Activated naive CD8-positive, alpha-beta T cell treated with anti-CD3 and anti-CD28 coated beads, Interleukin-2, amount 50 U/mL, for 24 hours (primary cell): ENCODE measurements around the gene LCNL1.

ENCODE experiments used
- ATAC-seq: fragments of 150-1000 bp; cut with Tn5 transposase; one replicate; pipeline ENCODE4 v1.10.0; 2021
- DNase-seq: peaks from one replicate; pipeline ENCODE4 v3.0.0; 2021
- H3K27ac Mint-ChIP-seq: one replicate; pipeline ENCODE4 v1.8.0; 2021; ENCODE audit warnings: mild to moderate bottlenecking, mixed read lengths
- H3K27me3 Mint-ChIP-seq: one replicate; pipeline ENCODE4 v1.8.0; 2021; ENCODE audit warnings: mixed read lengths
- H3K36me3 Mint-ChIP-seq: one replicate; pipeline ENCODE4 v1.8.0; 2021; ENCODE audit warnings: low read depth, mixed read lengths
- H3K4me1 Mint-ChIP-seq: one replicate; pipeline ENCODE4 v1.8.0; 2021; ENCODE audit warnings: mixed read lengths
- H3K4me3 Mint-ChIP-seq: one replicate; pipeline ENCODE4 v1.8.0; 2021; ENCODE audit warnings: mild to moderate bottlenecking, moderate library complexity, mixed read lengths
- H3K9me3 Mint-ChIP-seq: one replicate; pipeline ENCODE4 v1.8.0; 2021; ENCODE audit warnings: mixed read lengths

Gene LCNL1

DNA sequence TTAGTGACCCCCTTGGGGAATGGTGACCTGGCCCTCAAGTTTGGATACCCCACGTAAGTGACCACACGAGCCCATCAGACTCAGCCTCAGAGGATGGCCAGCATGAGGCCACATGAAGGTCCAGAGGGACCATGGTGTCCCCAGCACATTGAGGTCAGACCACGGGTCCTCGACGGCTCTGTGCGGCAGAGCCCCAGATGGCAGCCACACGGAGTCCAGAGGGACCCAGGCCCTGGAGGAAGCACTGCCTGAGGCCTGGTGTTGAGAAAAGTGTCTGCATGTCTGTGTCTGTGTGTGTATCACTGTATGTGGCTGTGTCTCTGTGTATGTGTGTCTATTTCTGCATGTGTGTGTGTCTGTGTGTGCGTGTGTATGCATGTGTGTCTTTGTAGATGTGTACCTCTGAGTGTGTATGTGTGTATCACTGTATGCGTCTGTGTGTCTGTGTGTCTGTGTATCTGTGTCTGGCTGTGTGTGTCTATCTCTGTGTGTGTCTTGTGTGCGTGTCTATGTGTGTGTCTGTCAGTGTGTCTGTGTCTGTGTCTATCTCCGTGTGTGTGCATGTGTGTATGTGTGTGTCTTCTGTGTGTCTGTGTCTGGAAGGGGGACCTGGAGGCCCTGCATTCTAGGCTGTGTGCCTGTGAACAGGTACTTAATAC is 992 bp downstream of the LCNL1 start:
- DNase-seq (no peak), ATAC-seq (no peak)
- no peaks in the 10 kb centered on the region for H3K9me3 Mint-ChIP-seq
- H3K36me3 Mint-ChIP-seq = no peaks in the 10 kb centered on the region
- H3K4me1 Mint-ChIP-seq = peaks cover 3% of the 10 kb centered on the region
- no peak overlapping the region for H3K4me3 Mint-ChIP-seq
- H3K27ac Mint-ChIP-seq = no peak overlapping the region
- H3K27me3 Mint-ChIP-seq = peaks cover 30% of the 10 kb centered on the region

DNA sequence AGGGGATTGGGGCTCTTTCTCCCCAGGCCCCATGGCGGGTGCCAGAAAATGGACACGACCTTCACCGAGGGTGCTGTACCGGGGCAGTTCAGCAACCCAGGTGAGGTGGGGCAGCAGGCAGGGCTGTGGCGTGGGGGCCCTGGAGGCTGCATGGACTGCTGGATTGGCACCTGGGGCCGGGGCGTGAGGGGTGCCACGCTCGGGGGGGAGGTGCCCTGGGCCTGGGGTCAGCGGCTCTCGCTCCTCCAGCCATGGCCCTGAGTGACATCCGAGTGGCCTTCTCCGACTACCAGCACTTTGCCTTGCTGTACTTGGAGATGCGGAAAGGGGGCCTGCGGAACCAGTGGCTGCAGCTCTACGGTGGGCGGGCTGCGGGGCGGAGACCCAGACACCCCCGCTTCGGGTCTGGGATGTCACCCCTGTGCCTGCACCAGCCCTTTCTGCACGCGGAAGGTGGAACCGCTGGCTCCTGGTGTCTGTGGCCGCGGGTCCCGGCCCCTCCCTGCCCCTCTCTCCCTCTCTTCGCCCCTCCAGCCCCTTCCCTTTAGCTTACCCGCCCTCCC is 1.8 kb downstream of the LCNL1 start:
- Mint-ChIP-seq H3K27ac (no peak overlapping the region), H3K4me1 (peaks cover 3% of the 10 kb centered on the region), H3K9me3 (no peaks in the 10 kb centered on the region), H3K36me3 (no peaks in the 10 kb centered on the region), H3K4me3 (no peak overlapping the region), H3K27me3 (peaks cover 30% of the 10 kb centered on the region)
- no peak for ATAC-seq
- DNase-seq = no peak

DNA sequence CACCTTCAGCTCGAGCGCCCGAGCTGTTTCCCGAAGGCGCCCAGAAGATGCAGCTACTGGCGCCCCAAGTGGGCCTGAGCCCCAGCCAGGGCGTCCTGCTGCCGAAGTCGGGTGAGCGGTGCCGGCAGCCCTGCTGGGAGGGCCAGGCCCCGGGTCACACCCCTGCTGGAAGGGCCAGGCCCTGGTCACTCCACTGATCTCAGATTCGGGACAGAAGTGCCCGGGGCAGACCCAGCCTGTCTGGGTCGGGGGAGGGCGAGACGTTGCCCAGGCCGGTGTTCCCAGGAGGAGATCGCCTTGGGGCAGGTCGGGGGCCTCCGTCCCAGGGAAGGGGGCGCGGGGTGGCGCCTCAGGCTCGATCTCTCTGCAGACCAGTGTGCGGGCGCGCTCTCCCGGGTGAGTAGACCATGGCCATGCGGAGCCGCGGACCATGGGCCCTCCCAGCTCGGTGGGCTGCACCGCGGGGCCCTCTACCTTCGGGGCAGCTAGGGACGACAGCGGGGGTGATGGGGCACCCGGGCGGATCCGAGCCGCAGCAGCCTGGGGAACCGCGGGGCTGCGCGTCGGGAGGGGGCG is 2.3 kb downstream of the LCNL1 start:
- peaks cover 30% of the 10 kb centered on the region for H3K27me3 Mint-ChIP-seq
- no peaks in the 10 kb centered on the region for H3K9me3 Mint-ChIP-seq
- H3K36me3 Mint-ChIP-seq = no peaks in the 10 kb centered on the region
- DNase-seq = no peak
- no peak for ATAC-seq
- H3K27ac Mint-ChIP-seq = no peak overlapping the region
- no peak overlapping the region for H3K4me3 Mint-ChIP-seq
- peaks cover 3% of the 10 kb centered on the region for H3K4me1 Mint-ChIP-seq

DNA sequence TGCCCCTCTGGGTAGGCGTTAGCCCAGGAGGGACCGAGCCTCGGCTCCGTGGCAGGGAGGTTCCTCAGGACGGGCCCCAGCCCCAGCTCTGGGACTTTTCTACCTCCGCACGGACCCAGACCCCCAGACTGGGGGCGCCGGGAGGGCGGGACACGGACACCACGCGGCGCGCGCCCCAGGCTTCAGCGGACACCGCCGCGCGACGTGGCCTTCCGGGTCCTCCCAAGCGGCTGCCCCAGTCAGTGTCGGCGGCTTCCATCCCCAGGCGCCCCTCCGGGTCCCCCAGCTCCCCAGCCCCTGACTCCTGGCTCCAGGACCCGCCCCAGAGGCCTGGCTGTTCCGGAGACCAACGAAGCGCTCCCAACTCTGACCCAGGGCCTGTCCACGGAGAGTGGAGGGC is 3.1 kb downstream of the LCNL1 start:
- no peak for ATAC-seq
- H3K4me3 Mint-ChIP-seq = no peak overlapping the region
- no peak for DNase-seq
- no peaks in the 10 kb centered on the region for H3K36me3 Mint-ChIP-seq
- H3K27ac Mint-ChIP-seq = no peak overlapping the region
- H3K27me3 Mint-ChIP-seq = peaks cover 25% of the 10 kb centered on the region
- peaks cover 3% of the 10 kb centered on the region for H3K4me1 Mint-ChIP-seq
- H3K9me3 Mint-ChIP-seq = no peaks in the 10 kb centered on the region

DNA sequence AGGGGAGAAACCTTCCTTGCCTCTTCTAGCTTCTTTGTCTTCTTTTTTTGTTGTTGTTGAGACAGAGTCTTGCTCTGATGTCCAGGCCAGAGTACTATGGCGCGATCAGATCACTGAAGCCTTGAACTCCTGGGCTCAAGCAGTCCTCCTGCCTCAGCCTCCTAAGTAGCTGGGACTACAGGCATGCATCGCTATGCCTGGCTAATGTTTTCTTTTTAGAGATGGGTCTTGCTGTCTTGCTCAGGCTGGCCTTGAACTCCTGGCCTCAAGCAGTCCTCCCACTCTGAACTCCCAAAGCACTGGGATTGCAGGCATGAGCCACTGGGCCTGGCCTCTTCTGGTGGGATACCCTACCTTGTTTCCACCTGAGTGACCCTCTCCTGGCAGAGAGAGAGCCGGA is 6.1 kb downstream of the LCNL1 start:
- Mint-ChIP-seq H3K27ac (no peak overlapping the region), H3K36me3 (no peaks in the 10 kb centered on the region), H3K4me1 (peaks cover 15% of the 10 kb centered on the region), H3K4me3 (no peak overlapping the region), H3K27me3 (peaks cover 17% of the 10 kb centered on the region), H3K9me3 (no peaks in the 10 kb centered on the region)
- ATAC-seq (no peak), DNase-seq (no peak)

DNA sequence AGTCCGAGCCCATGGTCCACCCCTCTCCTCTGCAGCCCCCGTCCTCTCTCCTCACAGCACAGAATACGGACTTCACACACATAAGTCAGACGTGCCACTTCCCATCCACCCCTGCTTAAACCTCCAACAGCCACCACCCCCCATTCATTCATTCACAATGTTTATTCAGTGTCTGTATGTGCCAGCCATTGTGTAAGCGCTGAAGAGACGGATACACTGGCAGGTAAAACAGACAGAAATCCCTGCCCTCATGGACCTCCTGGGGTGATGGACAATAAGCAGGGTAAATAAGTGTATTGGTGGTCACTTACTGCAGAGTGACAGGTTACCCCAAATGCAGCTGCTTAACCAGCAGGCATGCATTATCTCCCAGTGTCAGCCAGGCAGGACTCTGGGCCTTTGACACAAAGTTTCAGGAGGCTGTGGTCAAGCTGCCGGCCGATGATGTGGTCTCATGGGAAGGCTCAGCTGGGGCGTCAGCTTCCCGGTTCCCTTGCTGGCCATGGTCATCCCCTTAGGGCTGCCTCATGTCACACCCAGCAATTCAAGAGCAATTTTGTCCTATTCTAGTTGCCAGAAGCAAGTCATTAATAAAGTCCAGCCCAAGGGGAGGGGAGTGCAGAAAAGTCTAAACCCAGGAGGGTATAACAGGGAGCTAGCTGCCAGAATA is 7.6 kb downstream of the LCNL1 start:
- H3K27me3 Mint-ChIP-seq = peaks cover 13% of the 10 kb centered on the region
- DNase-seq = no peak

DNA sequence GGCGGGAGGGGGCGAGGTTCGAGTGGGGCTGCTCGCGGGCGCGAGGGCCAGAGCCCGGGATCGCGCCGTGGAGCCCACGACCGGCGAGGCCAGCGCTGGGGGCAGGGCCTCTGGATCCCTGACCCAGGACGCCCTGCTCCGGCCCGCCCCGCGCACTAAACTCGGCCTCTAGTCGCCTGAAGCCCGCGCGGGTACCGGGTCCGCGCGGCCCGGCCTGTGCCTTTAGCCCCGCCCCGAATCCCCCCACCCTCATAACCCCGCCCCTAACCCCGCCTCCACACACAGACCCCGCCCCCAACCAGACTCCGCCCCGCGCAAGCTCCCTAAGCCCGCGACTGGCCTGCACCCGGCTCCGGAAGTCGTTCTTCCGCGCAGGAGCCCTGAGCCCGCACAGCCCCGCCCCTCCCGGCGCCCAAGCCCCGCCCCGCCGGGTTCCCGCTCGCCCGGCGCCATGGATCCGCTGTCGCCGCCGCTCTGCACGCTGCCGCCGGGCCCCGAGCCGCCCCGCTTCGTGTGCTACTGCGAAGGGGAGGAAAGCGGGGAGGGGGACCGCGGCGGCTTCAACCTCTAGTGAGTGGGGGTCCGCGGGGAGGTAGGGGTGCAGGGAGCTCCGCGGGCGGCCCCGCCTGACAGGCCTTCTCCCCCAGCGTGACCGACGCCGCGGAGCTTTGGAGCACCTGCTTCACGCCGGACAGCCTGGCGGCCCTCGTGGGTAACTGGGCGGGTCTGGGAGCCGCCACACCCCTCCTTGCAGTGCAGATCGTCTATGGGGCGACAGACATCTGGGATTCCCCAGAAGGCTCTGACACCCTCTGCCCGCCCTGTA is 9.4 kb downstream of the LCNL1 start, which contains the start of gene PAXX:
PAXX (plus strand) TSS at position 430 of the 826 bp plus-strand sequence; CDS start at position 452, 22 bp downstream.
- peak; percentile 83 for ATAC-seq
- H3K4me1 Mint-ChIP-seq = peaks cover 22% of the 10 kb centered on the region
- DNase-seq = peak; percentile 98
- peak within 1 kb of the TSS; percentile 85 for H3K4me3 Mint-ChIP-seq
- H3K27ac Mint-ChIP-seq = peak within 1 kb of the TSS; percentile 76
- H3K9me3 Mint-ChIP-seq = no peaks in the 10 kb centered on the region
- no peaks in the 10 kb centered on the region for H3K36me3 Mint-ChIP-seq
- H3K27me3 Mint-ChIP-seq = peaks cover 5% of the 10 kb centered on the region

More for the DNA sequence above, 7.6 kb downstream of the LCNL1 start:
- Mint-ChIP-seq H3K4me3 (no peak overlapping the region), H3K4me1 (peaks cover 14% of the 10 kb centered on the region), H3K36me3 (no peaks in the 10 kb centered on the region), H3K9me3 (no peaks in the 10 kb centered on the region), H3K27ac (no peak overlapping the region)
- ATAC-seq = no peak

DNA sequence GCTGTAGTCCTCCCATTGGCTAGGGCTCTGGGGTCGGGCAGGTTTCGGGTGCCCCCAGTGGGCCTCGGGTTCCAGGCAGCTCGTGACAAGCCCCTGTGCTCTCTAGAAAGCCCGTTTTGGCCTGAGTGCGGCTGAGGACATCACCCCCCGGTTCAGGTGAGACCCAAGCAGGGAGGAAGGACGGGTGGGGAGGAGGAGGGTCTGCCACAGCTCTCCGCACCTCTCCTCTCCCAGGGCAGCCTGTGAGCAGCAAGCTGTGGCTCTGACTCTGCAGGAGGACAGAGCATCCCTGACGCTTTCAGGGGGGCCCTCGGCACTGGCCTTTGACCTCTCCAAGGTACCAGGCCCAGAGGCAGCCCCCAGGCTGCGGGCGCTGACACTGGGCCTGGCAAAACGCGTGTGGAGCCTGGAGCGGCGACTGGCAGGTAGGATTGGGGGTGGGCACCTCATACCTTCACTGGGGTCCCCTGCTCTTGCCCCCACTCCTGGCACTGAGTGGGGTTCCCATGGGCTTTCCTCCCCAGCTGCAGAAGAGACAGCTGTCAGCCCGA is 10.1 kb downstream of the LCNL1 start:
- Mint-ChIP-seq H3K4me3 (peak overlapping the region; percentile 85), H3K9me3 (no peaks in the 10 kb centered on the region), H3K27ac (peak overlapping the region; percentile 76), H3K36me3 (no peaks in the 10 kb centered on the region), H3K27me3 (peaks cover 5% of the 10 kb centered on the region), H3K4me1 (peaks cover 29% of the 10 kb centered on the region)
- ATAC-seq (no peak), DNase-seq (no peak)

DNA sequence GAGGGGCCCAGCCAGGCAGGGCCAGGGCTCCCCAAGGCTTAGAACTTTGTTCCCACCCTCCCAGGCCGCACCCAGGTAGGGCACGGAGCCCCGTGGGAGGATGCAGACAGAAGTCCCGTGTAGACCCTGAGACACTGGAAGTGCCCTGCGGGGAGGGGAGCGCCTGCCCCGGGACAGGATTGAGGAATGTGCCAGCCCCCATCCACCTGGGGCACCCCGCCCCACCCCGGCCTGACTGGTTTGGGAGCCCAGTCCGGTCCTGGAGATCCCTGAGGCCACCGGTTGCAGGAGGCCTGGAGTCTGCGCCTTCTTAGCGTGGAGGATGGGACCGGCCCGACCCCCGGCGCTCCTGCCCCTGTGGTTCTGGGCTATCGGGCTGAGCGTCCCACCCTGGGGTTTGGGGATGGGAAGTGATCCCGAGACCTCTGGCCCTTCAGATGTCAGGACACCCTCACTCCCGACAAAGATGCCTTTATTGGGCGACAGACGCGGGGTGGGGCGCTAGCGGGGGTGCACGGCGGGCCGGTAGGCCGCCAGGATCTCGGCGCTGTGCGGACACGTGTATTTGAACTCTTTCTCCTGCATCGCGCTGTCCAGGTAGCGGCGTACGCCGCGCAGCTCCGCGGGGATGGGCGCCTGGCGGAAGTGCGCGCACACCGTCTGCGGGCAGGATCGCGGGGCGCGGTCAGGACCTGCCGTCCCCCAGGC is 11.5 kb downstream of the LCNL1 start:
- Mint-ChIP-seq H3K9me3 (no peaks in the 10 kb centered on the region), H3K4me1 (peaks cover 44% of the 10 kb centered on the region), H3K27me3 (peaks cover 5% of the 10 kb centered on the region), H3K27ac (no peak overlapping the region), H3K36me3 (no peaks in the 10 kb centered on the region), H3K4me3 (peak overlapping the region; percentile 85)
- ATAC-seq (no peak), DNase-seq (no peak)

DNA sequence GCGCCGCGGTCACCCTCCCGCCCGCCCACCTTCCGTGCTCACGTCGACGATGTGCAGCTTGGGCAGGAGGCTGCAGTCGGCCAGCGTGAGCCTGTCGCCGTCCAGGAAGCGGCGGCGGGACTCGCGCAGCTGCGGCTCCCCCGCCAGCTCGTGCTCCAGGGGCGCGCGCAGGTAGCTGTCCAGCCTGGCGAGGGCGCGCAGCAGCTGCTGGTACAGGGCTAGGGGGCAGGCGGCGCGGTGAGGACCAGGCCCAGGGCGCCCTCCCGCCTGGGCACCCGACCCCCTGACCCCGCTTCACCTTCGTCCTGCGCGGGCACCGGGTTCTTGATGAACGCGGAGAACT is 12.1 kb downstream of the LCNL1 start:
- Mint-ChIP-seq H3K4me3 (no peak overlapping the region), H3K4me1 (peaks cover 49% of the 10 kb centered on the region), H3K36me3 (no peaks in the 10 kb centered on the region), H3K9me3 (no peaks in the 10 kb centered on the region), H3K27ac (no peak overlapping the region), H3K27me3 (peaks cover 5% of the 10 kb centered on the region)
- DNase-seq (no peak), ATAC-seq (no peak)

DNA sequence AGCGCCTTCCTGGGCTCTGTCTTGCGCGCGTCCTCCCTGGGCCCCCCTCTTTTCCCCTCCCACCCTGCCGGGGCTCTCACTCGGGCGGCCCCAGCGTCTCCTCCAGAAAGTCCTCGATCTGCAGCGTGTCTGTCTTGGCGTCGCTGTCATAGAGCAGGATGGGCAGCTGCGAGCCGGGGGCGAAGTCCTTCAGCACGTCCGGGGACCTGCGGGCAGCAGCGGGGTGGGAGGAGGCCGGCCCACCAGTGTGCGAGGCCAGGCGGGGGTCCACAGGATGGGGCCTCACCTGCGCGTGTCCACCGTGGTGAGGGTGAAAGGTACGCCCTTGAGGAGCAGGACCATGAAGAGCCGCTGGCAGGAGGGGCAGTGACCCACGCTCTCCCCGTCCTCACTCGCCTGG is 12.6 kb downstream of the LCNL1 start:
- Mint-ChIP-seq H3K4me1 (peaks cover 54% of the 10 kb centered on the region), H3K27me3 (peaks cover 5% of the 10 kb centered on the region)

DNA sequence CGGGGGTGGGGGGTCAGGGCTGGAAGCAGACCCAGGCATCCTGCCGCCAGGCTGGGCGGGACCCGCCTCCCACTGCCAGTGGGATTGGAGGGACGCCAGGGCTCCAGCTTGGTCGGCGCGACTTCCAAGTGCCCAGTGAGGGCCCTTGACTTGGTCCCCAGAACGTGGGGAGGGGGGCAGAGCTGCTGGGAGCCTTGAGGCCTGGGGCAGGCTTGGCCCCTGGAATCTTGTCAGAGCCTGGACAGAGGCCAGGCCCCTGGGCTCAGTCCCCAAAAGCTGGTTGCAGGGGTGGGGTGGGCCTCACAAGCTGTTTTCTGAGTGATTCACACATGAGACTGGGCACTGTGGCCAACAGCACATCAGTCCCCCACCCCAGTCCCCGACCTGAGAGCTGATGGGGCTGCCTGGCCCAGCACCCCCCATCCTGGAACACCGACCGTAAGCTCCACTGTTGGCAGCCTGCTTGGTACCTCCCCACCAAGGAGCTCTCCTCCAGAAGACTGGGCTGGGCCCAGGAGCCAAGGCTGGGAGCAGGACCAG is 13.0 kb downstream of the LCNL1 start:
- H3K4me3 Mint-ChIP-seq = no peak overlapping the region
- H3K27ac Mint-ChIP-seq = no peak overlapping the region
- ATAC-seq (no peak), DNase-seq (no peak)
- peaks cover 58% of the 10 kb centered on the region for H3K4me1 Mint-ChIP-seq
- peaks cover 5% of the 10 kb centered on the region for H3K27me3 Mint-ChIP-seq
- H3K36me3 Mint-ChIP-seq = no peaks in the 10 kb centered on the region
- H3K9me3 Mint-ChIP-seq = no peaks in the 10 kb centered on the region

More for the DNA sequence above, 12.6 kb downstream of the LCNL1 start:
- DNase-seq = no peak
- no peaks in the 10 kb centered on the region for H3K9me3 Mint-ChIP-seq
- H3K27ac Mint-ChIP-seq = no peak overlapping the region
- H3K36me3 Mint-ChIP-seq = no peaks in the 10 kb centered on the region
- no peak for ATAC-seq
- H3K4me3 Mint-ChIP-seq = no peak overlapping the region

DNA sequence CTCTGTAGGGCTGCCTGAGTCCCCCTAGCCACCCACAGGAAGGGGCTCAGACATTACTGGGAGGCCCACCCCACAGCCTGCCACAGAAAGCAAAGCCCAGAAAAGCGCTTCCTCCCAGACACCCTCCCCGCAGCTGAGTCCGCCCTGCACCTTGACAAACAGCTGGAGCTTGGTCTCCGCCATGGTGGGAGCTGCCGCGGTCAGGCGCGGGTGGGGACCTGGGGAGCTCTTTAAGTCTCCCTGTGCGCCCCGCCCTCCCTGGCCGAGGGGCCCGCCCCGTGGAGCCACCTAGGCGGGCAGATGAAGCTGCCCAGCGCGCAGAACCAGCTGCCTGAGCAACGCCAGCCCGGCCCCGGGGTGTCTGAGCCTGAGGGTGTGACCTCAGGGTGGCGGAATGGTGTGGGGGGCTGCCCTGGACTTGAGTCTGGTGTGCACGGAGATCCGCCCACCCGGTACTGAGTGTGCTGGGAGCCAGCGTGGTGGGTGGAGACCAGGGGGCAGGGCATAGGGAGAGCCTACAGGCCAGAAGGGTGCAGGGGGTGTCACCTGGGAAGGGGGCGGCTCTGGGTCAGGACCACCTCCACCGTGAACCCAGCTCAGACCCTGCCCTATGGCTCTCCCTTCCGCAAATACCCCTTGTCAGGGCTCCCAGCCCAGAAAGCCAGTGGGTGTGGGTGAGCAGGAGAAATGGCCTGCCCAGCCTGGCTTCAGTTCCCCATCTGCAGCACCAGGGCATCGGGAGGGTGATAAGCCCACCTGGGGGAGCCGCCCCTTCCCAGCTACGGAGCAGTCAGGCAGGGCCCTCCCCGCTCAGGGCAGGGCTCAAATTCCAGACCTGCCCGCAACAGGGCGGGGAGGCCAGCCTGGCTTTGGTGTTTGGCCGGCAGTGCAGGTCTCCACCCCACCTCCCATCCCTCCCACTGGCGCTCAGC is 13.8 kb downstream of the LCNL1 start, which contains the start of gene CLIC3:
CLIC3 (minus strand) TSS at position 208 of the 932 bp plus-strand sequence; CDS start at position 183, 25 bp downstream.
- H3K27ac Mint-ChIP-seq = no peak within 1 kb of the TSS
- H3K9me3 Mint-ChIP-seq = no peaks in the 10 kb centered on the region
- H3K4me1 Mint-ChIP-seq = peaks cover 57% of the 10 kb centered on the region
- no peaks in the 10 kb centered on the region for H3K36me3 Mint-ChIP-seq
- H3K27me3 Mint-ChIP-seq = peaks cover 5% of the 10 kb centered on the region
- ATAC-seq (no peak), DNase-seq (peak; percentile 47)
- H3K4me3 Mint-ChIP-seq = peak within 1 kb of the TSS; percentile 21
